ENCODE results near the gene CAPS.
"Not testable (repeated sequence)": the region's sequence is repeated elsewhere in the genome, so short reads cannot be mapped to it uniquely, and the experiment has no call there.

DNA sequence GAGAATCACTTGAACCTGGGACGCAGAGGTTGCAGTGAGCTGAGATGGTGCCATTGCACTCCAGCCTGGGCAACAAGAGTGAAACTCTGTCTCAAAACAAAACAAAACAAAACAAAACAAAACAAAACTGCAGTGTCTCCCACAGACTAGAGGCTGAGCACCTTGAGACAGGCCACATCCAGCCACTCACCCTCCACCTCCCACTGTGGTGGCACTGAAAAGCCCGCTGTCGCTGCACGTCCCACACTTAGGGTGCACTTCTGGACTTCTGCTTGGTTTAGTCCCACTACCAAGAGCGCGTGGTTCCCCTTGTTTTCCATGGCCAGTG lies 47.6 kb downstream of the CAPS start:
- TF ChIP-seq, protein P1, sequence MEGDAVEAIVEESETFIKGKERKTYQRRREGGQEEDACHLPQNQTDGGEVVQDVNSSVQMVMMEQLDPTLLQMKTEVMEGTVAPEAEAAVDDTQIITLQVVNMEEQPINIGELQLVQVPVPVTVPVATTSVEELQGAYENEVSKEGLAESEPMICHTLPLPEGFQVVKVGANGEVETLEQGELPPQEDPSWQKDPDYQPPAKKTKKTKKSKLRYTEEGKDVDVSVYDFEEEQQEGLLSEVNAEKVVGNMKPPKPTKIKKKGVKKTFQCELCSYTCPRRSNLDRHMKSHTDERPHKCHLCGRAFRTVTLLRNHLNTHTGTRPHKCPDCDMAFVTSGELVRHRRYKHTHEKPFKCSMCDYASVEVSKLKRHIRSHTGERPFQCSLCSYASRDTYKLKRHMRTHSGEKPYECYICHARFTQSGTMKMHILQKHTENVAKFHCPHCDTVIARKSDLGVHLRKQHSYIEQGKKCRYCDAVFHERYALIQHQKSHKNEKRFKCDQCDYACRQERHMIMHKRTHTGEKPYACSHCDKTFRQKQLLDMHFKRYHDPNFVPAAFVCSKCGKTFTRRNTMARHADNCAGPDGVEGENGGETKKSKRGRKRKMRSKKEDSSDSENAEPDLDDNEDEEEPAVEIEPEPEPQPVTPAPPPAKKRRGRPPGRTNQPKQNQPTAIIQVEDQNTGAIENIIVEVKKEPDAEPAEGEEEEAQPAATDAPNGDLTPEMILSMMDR (conservative IDR thresholded peaks at IDR 0.05): not testable (repeated sequence)
- TF ChIP-seq EZH2 (IDR thresholded peaks at IDR 0.05; ENCODE audit: low read depth): not testable (repeated sequence)
